Neural cell (in vitro differentiated cells): ENCODE measurements around the gene BFSP1. TPM values are rescaled to one million over a fixed set of nuclear protein-coding genes. Genes with fewer than 3 reads are reported as not detected.

Experiments
- H2AFZ ChIP-seq: fragments of 200-600, 300-800 bp; sonication (generic), shearing (Covaris generic); 2 replicates; pipeline ENCODE4 v1.6.0; 2014; ENCODE audit warnings: low read depth, mild to moderate bottlenecking, antibody characterized with exemption, low read length, moderate library complexity
- H3F3A ChIP-seq: fragments of 200-600 bp; shearing (Covaris generic); 2 replicates; pipeline ENCODE4 v1.6.1; 2016; ENCODE audit warnings: mild to moderate bottlenecking, moderate library complexity, mixed read lengths, antibody characterized with exemption, low read length; ENCODE audit not compliant: insufficient read depth, poor library complexity, severe bottlenecking
- H3K27ac ChIP-seq: fragments of 200-600, 300-800 bp; sonication (generic), shearing (Covaris generic); 2 replicates; pipeline ENCODE4 v1.5.1; 2014; ENCODE audit warnings: mild to moderate bottlenecking, low read length, moderate library complexity
- H3K27me3 ChIP-seq: fragments of 300-800, 200-600 bp; sonication (generic), shearing (Covaris generic); 2 replicates; pipeline ENCODE4 v1.6.0; 2014; ENCODE audit warnings: mild to moderate bottlenecking, low read depth, low read length, moderate library complexity; ENCODE audit not compliant: insufficient read depth
- H3K36me3 ChIP-seq: fragments of 300-800, 200-600 bp; sonication (generic), shearing (Covaris generic); 2 replicates; pipeline ENCODE4 v1.5.1; 2014; ENCODE audit warnings: mild to moderate bottlenecking, antibody characterized with exemption, low read length, moderate library complexity; ENCODE audit not compliant: insufficient read depth
- H3K4me2 ChIP-seq: fragments of 300-800, 200-600 bp; sonication (generic), shearing (Covaris generic); 2 replicates; pipeline ENCODE4 v1.6.0; 2014; ENCODE audit warnings: mild to moderate bottlenecking, low read length
- H3K4me3 ChIP-seq: fragments of 300-800, 200-600 bp; sonication (generic), shearing (Covaris generic); 2 replicates; pipeline ENCODE4 v1.5.1; 2014; ENCODE audit warnings: mild to moderate bottlenecking, low read length, moderate library complexity
- H3K79me2 ChIP-seq: fragments of 200-600 bp; shearing (Covaris generic); replicated peaks from 2 replicates; pipeline ENCODE4 v1.6.0; 2014; ENCODE audit warnings: mild to moderate bottlenecking, low read length, moderate library complexity; ENCODE audit not compliant: insufficient read depth
- H3K9ac ChIP-seq: fragments of 300-800, 200-600 bp; sonication (generic), shearing (Covaris generic); 2 replicates; pipeline ENCODE4 v1.6.1; 2016; ENCODE audit warnings: mild to moderate bottlenecking, low read length, mixed read lengths
- H3K9me2 ChIP-seq: fragments of 200-600 bp; shearing (Covaris generic); 2 replicates; pipeline ENCODE4 v1.6.1; 2016; ENCODE audit warnings: mild to moderate bottlenecking, low read length, mixed read lengths; ENCODE audit not compliant: insufficient read depth
- H3K9me3 ChIP-seq: fragments of 200-600, 300-800 bp; sonication (generic), shearing (Covaris generic); 2 replicates; pipeline ENCODE4 v1.6.1; 2016; ENCODE audit warnings: mild to moderate bottlenecking, mixed run types, low read length, moderate library complexity, mixed read lengths
- H4K20me1 ChIP-seq: fragments of 200-600 bp; shearing (Covaris generic); 2 replicates; pipeline ENCODE4 v1.6.1; 2016; ENCODE audit warnings: mild to moderate bottlenecking, mixed run types; ENCODE audit not compliant: insufficient read depth
- CTCF ChIP-seq: fragments of 450-650 bp; IDR thresholded peaks from 2 replicates; pipeline ENCODE4 v1.5.1; 2014; ENCODE audit warnings: antibody characterized with exemption, mild to moderate bottlenecking, moderate library complexity; ENCODE audit not compliant: poor library complexity, severe bottlenecking
- EP300 ChIP-seq: fragments of 450-650 bp; conservative IDR thresholded peaks from 2 replicates; pipeline ENCODE4 v1.6.1; 2014; ENCODE audit warnings: antibody characterized with exemption, mild to moderate bottlenecking, moderate library complexity; ENCODE audit not compliant: poor library complexity, severe bottlenecking
- EZH2 ChIP-seq: fragments of 200-600, 300-800 bp; shearing (Covaris generic), sonication (generic); IDR thresholded peaks from 2 replicates; pipeline ENCODE4 v1.6.1; 2014; ENCODE audit warnings: antibody characterized with exemption, low read length, borderline replicate concordance, mild to moderate bottlenecking; ENCODE audit not compliant: insufficient read depth, poor library complexity, severe bottlenecking
- MXI1 ChIP-seq: fragments of 450-650 bp; conservative IDR thresholded peaks from 2 replicates; pipeline ENCODE4 v1.6.1; 2014; ENCODE audit warnings: antibody characterized with exemption, mild to moderate bottlenecking; ENCODE audit not compliant: poor library complexity, severe bottlenecking
- POLR2AphosphoS5 ChIP-seq: IDR thresholded peaks from 2 replicates; pipeline ENCODE4 v1.6.1; 2012
- RAD21 ChIP-seq: fragments of 450-650 bp; conservative IDR thresholded peaks from 2 replicates; pipeline ENCODE4 v1.6.1; 2014; ENCODE audit warnings: antibody characterized with exemption, mild to moderate bottlenecking, moderate library complexity
- REST ChIP-seq: IDR thresholded peaks from 2 replicates; pipeline ENCODE4 v1.6.1; 2012; ENCODE audit warnings: borderline replicate concordance
- SMC3 ChIP-seq: fragments of 450-650 bp; conservative IDR thresholded peaks from 2 replicates; pipeline ENCODE4 v1.6.1; 2014; ENCODE audit warnings: antibody characterized with exemption, mild to moderate bottlenecking, moderate library complexity; ENCODE audit not compliant: poor library complexity
- TAF1 ChIP-seq: IDR thresholded peaks from 2 replicates; pipeline ENCODE4 v1.6.1; 2012; ENCODE audit warnings: low read depth
- polyA plus RNA-seq: library from polyadenylated mRNA; depleted of rRNA; stranded (reverse); fragments of >200 nt; gene quantifications from 2 replicates; pipeline ENCODE4 v1.2.3, GENCODE V29; 2014

BFSP1 gene
- polyA plus RNA-seq, 1 donor from 2014 or later, result 1.3 TPM

GRCh38 chr20:17518339-17519052 is 12.7 kb downstream of the BFSP1 start:
- no peak overlapping the region for H3K4me3 ChIP-seq
- H3K27me3 ChIP-seq, result no peaks in the 10 kb centered on the region
- no peaks in the 10 kb centered on the region for H3K9me2 ChIP-seq
- no peaks in the 10 kb centered on the region for H3F3A ChIP-seq
- H3K4me2 ChIP-seq, result no peak overlapping the region
- no peak overlapping the region for H3K9ac ChIP-seq
- no peaks in the 10 kb centered on the region for H3K36me3 ChIP-seq
- H4K20me1 ChIP-seq, result no peaks in the 10 kb centered on the region
- H3K9me3 ChIP-seq, result no peaks in the 10 kb centered on the region
- no peak overlapping the region for H2AFZ ChIP-seq
- H3K27ac ChIP-seq, result no peak overlapping the region
- no peaks in the 10 kb centered on the region for H3K79me2 ChIP-seq
- TF ChIP-seq TAF1, result no peak
- TF ChIP-seq CTCF, result no peak

- no peak overlapping the region for H3K27ac ChIP-seq
- H3K4me3 ChIP-seq, result no peak overlapping the region
- TF ChIP-seq SMC3 (no peak), REST (no peak), CTCF (no peak), EZH2 (no peak), TAF1 (no peak), EP300 (no peak), POLR2AphosphoS5 (no peak), MXI1 (no peak), RAD21 (no peak)
- no peaks in the 10 kb centered on the region for H3K27me3 ChIP-seq
- H3K36me3 ChIP-seq, result no peaks in the 10 kb centered on the region
- H3K9me3 ChIP-seq, result no peaks in the 10 kb centered on the region
- no peak overlapping the region for H3K9ac ChIP-seq
- H2AFZ ChIP-seq, result no peak overlapping the region
- no peaks in the 10 kb centered on the region for H4K20me1 ChIP-seq
- no peak overlapping the region for H3K4me2 ChIP-seq
- H3F3A ChIP-seq, result no peaks in the 10 kb centered on the region
- no peaks in the 10 kb centered on the region for H3K79me2 ChIP-seq
- no peaks in the 10 kb centered on the region for H3K9me2 ChIP-seq
These were observed 16.1 kb downstream of the BFSP1 start for GRCh38 chr20:17515053-17515452.
